DND-41 (cell line): ENCODE data around the gene HIBADH.

Source experiments
- ATAC-seq: fragments of 200-7000 bp; cut with Tn5 transposase; 3 replicates; pipeline ENCODE4 v1.9.1; 2021; ENCODE audit warnings: low read depth; ENCODE audit not compliant: insufficient read depth
- DNase-seq: peaks from one replicate; pipeline ENCODE4 v3.0.0-alpha.2; 2020
- H2AFZ ChIP-seq: 2 replicates; pipeline ENCODE4 v1.6.0; 2012; ENCODE audit warnings: low read depth, low read length
- H3K27ac ChIP-seq: 2 replicates; pipeline ENCODE4 v1.5.1; 2012; ENCODE audit warnings: low read length, inconsistent platforms
- H3K27me3 ChIP-seq: fragments of 200-600 bp; sonication (generic); 2 replicates; pipeline ENCODE4 v1.6.0; 2012; ENCODE audit warnings: low read length, mild to moderate bottlenecking, inconsistent platforms; ENCODE audit not compliant: insufficient read depth, poor library complexity
- H3K36me3 ChIP-seq: 2 replicates; pipeline ENCODE4 v1.5.1; 2012; ENCODE audit warnings: low read length, inconsistent platforms; ENCODE audit not compliant: insufficient read depth
- H3K4me1 ChIP-seq: 2 replicates; pipeline ENCODE4 v1.5.1; 2012; ENCODE audit warnings: mild to moderate bottlenecking, low read length; ENCODE audit not compliant: insufficient read depth
- H3K4me2 ChIP-seq: 2 replicates; pipeline ENCODE4 v1.6.0; 2012; ENCODE audit warnings: mild to moderate bottlenecking, moderate library complexity, low read length, inconsistent platforms; ENCODE audit not compliant: insufficient read depth
- H3K4me3 ChIP-seq, 2 experiments: fragments of 200-600 bp in 1 of 2; shearing (Covaris generic) in 1 of 2; 2 replicates each; pipeline ENCODE4 v1.5.1; 2012 to 2016; ENCODE audit warnings: inconsistent platforms in 2 of 2, low read length in 2 of 2, mild to moderate bottlenecking in 2 of 2, low read depth in 1 of 2, moderate library complexity in 1 of 2
- H3K79me2 ChIP-seq: 2 replicates; pipeline ENCODE4 v1.6.0; 2012; ENCODE audit warnings: low read length, inconsistent platforms; ENCODE audit not compliant: insufficient read depth
- H3K9ac ChIP-seq: 2 replicates; pipeline ENCODE4 v1.6.0; 2012; ENCODE audit warnings: low read depth, mild to moderate bottlenecking, inconsistent platforms, low read length, moderate library complexity
- H3K9me3 ChIP-seq: 2 replicates; pipeline ENCODE4 v1.5.1; 2012; ENCODE audit warnings: low read length, moderate library complexity, mild to moderate bottlenecking, inconsistent platforms; ENCODE audit not compliant: insufficient read depth, severe bottlenecking
- H4K20me1 ChIP-seq: 2 replicates; pipeline ENCODE4 v1.6.0; 2012; ENCODE audit warnings: low read length; ENCODE audit not compliant: insufficient read depth
- EZH2 ChIP-seq: IDR thresholded peaks from 3 replicates; pipeline ENCODE4 v1.6.1; 2012; ENCODE audit warnings: borderline replicate concordance, low read depth, mild to moderate bottlenecking, moderate library complexity, low read length, inconsistent platforms; ENCODE audit not compliant: severe bottlenecking
- TF ChIP-seq, protein P1 (sequence below): IDR thresholded peaks from 2 replicates; pipeline ENCODE4 v1.5.1; 2012; ENCODE audit warnings: borderline replicate concordance, low read length, moderate library complexity, mild to moderate bottlenecking; ENCODE audit not compliant: poor library complexity, severe bottlenecking; ENCODE audit errors: extremely low read depth

HIBADH gene

GRCh38 chr7:27476493-27476892 is 186.2 kb downstream of the HIBADH start:
- no peaks in the 10 kb centered on the region for H3K36me3 ChIP-seq
- peaks cover 16% of the 10 kb centered on the region for H3K27me3 ChIP-seq
- H3K4me2 ChIP-seq: no peak overlapping the region
- H3K4me1 ChIP-seq: no peaks in the 10 kb centered on the region
- H3K27ac ChIP-seq: no peak overlapping the region
- ATAC-seq: no peak
- TF ChIP-seq, protein P1, sequence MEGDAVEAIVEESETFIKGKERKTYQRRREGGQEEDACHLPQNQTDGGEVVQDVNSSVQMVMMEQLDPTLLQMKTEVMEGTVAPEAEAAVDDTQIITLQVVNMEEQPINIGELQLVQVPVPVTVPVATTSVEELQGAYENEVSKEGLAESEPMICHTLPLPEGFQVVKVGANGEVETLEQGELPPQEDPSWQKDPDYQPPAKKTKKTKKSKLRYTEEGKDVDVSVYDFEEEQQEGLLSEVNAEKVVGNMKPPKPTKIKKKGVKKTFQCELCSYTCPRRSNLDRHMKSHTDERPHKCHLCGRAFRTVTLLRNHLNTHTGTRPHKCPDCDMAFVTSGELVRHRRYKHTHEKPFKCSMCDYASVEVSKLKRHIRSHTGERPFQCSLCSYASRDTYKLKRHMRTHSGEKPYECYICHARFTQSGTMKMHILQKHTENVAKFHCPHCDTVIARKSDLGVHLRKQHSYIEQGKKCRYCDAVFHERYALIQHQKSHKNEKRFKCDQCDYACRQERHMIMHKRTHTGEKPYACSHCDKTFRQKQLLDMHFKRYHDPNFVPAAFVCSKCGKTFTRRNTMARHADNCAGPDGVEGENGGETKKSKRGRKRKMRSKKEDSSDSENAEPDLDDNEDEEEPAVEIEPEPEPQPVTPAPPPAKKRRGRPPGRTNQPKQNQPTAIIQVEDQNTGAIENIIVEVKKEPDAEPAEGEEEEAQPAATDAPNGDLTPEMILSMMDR: no peak
- TF ChIP-seq EZH2: no peak
- H3K9me3 ChIP-seq: no peaks in the 10 kb centered on the region
- H3K79me2 ChIP-seq: no peaks in the 10 kb centered on the region
- H3K4me3 ChIP-seq: no peak overlapping the region
- no peak overlapping the region for H2AFZ ChIP-seq
- no peaks in the 10 kb centered on the region for H4K20me1 ChIP-seq
- no peak for DNase-seq
- H3K9ac ChIP-seq: no peak overlapping the region
